K562 (cell line): ENCODE data around the gene PSMA5. TPM values are rescaled to one million over a fixed set of nuclear protein-coding genes. Genes with fewer than 3 reads are reported as not detected.

Experiments used
- CBFA2T2 ChIP-seq: fragments of 450-650 bp; conservative IDR thresholded peaks from 2 replicates; pipeline ENCODE4 v1.6.1; 2017; ENCODE audit warnings: mild to moderate bottlenecking
- CHD4 ChIP-seq: fragments of 200-600 bp; sonication (generic); IDR thresholded peaks from 3 replicates; pipeline ENCODE4 v1.6.1; 2012; ENCODE audit warnings: low read depth, mild to moderate bottlenecking, mixed read lengths, low read length, inconsistent platforms; ENCODE audit not compliant: insufficient read depth, insufficient replicate concordance, poor library complexity, severe bottlenecking
- FOXA1 ChIP-seq: fragments of 450-650 bp; IDR thresholded peaks from 2 replicates; pipeline ENCODE4 v1.6.1; 2016; ENCODE audit warnings: mild to moderate bottlenecking, borderline replicate concordance
- HNRNPLL ChIP-seq: fragments of 200-400 bp; formaldehyde crosslinking; IDR thresholded peaks from 2 replicates; pipeline ENCODE4 v1.6.1; 2017; ENCODE audit warnings: low read length, low read depth, mild to moderate bottlenecking; ENCODE audit not compliant: poor library complexity, severe bottlenecking
- KDM4B ChIP-seq, 2 experiments: fragments of 450-650 bp in 1 of 2; sonication (generic) in 1 of 2; IDR thresholded peaks; 2 replicates each; pipeline ENCODE4 v1.6.1; 2016 to 2017; ENCODE audit warnings: borderline replicate concordance in 2 of 2, antibody characterized with exemption in 1 of 2, low read depth in 1 of 2, mild to moderate bottlenecking in 1 of 2
- PURB ChIP-seq: sonication (generic); formaldehyde crosslinking; IDR thresholded peaks from 2 replicates; pipeline ENCODE4 v1.9.0; 2021; ENCODE audit warnings: low read depth, mild to moderate bottlenecking, missing genetic modification reagents
- SMAD4 ChIP-seq: fragments of 250-450 bp; sonication (Bioruptor Pico); conservative IDR thresholded peaks from 2 replicates; pipeline ENCODE4 v1.8.0; 2021; ENCODE audit warnings: inconsistent platforms, mild to moderate bottlenecking, moderate library complexity
- THAP7 ChIP-seq: fragments of 250-450 bp; sonication (Bioruptor Pico); IDR thresholded peaks from 2 replicates; pipeline ENCODE4 v1.5.0; 2021
- TSHZ1 ChIP-seq: fragments of 250-450 bp; sonication (Bioruptor Pico); IDR thresholded peaks from 2 replicates; pipeline ENCODE4 v1.4.0; 2020; ENCODE audit warnings: mild to moderate bottlenecking, moderate library complexity
- ZBTB7A ChIP-seq: IDR thresholded peaks from 2 replicates; pipeline ENCODE4 v1.6.1; 2011; ENCODE audit warnings: low read depth, mild to moderate bottlenecking, low read length, moderate library complexity, borderline replicate concordance; ENCODE audit not compliant: control insufficient read depth
- ZNF77 ChIP-seq: fragments of 250-450 bp; sonication (Bioruptor Pico); IDR thresholded peaks from 2 replicates; pipeline ENCODE4 v1.5.0; 2020
- polyA plus RNA-seq, 8 experiments: library from polyadenylated mRNA; depleted of rRNA in 4 of 8; stranded (reverse) in 5 of 8; unstranded in 3 of 8; fragments of >200 nt; fragmentation: Nextera tagmentation in 2 of 8; fragmentation: Illumina TruSeq in 1 of 8; extraction: Ambion mirVana in 2 of 8; extraction: Trizol in 1 of 8; gene quantifications; 2 replicates each; pipeline versions ENCODE4 v1.2.1 to v1.2.3, GENCODE V29; 2011 to 2014; ENCODE audit warnings: inconsistent platforms in 1 of 8, missing spikeins in 1 of 8
- total RNA-seq, 7 experiments: library from RNA; depleted of rRNA in 6 of 7; stranded (reverse); fragments of >200 nt in 6 of 7; fragmentation: Illumina TruSeq in 2 of 7; extraction: Trizol in 2 of 7; gene quantifications; 2 replicates each; pipeline versions ENCODE4 v1.2.1 to v1.2.3, GENCODE V29; 2011 to 2021; ENCODE audit warnings: low replicate concordance in 1 of 7
- TF ChIP-seq, protein P1 (sequence below): fragments of 450-650 bp; formaldehyde crosslinking; IDR thresholded peaks from 2 replicates; pipeline ENCODE4 v1.4.0; 2022; ENCODE audit warnings: missing genetic modification characterization
- TF ChIP-seq, protein P2 (sequence below): fragments of 450-650 bp; IDR thresholded peaks from 2 replicates; pipeline ENCODE4 v1.7.0; 2016; ENCODE audit warnings: borderline replicate concordance

The PSMA5 gene
- total and polyA plus RNA-seq, 9 of the 15 experiments (the other 6 are each of a cell fraction or from before 2014, with no cell fraction given), result 82.6 to 542 (median 287) TPM

- TF ChIP-seq PURB (CRISPR knock-in tag), result no peak
- TF ChIP-seq, protein P1, sequence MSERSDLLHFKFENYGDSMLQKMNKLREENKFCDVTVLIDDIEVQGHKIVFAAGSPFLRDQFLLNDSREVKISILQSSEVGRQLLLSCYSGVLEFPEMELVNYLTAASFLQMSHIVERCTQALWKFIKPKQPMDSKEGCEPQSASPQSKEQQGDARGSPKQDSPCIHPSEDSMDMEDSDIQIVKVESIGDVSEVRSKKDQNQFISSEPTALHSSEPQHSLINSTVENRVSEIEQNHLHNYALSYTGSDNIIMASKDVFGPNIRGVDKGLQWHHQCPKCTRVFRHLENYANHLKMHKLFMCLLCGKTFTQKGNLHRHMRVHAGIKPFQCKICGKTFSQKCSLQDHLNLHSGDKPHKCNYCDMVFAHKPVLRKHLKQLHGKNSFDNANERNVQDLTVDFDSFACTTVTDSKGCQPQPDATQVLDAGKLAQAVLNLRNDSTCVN (CRISPR knock-in tag), result no peak
- TF ChIP-seq, protein P2, sequence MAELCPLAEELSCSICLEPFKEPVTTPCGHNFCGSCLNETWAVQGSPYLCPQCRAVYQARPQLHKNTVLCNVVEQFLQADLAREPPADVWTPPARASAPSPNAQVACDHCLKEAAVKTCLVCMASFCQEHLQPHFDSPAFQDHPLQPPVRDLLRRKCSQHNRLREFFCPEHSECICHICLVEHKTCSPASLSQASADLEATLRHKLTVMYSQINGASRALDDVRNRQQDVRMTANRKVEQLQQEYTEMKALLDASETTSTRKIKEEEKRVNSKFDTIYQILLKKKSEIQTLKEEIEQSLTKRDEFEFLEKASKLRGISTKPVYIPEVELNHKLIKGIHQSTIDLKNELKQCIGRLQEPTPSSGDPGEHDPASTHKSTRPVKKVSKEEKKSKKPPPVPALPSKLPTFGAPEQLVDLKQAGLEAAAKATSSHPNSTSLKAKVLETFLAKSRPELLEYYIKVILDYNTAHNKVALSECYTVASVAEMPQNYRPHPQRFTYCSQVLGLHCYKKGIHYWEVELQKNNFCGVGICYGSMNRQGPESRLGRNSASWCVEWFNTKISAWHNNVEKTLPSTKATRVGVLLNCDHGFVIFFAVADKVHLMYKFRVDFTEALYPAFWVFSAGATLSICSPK, result no peak
- TF ChIP-seq CBFA2T2, result no peak
- TF ChIP-seq SMAD4 (CRISPR knock-in tag), result peak; percentile 79; the same call in 1 of the 2 replicates
- no peak for TF ChIP-seq KDM4B (IDR thresholded peaks at IDR 0.05; ENCODE audit: borderline replicate concordance in 2 of 2, low read depth in 1 of 2)
- TF ChIP-seq CHD4, result no peak
- no peak for TF ChIP-seq THAP7
- peak; percentile 86; the same call in 1 of the 2 replicates for TF ChIP-seq ZBTB7A
- 0 out of 2 replicates have a peak, but pooled peaks have one; percentile 17 for TF ChIP-seq TSHZ1 (CRISPR knock-in tag)
- no peak for TF ChIP-seq FOXA1
- no peak for TF ChIP-seq ZNF77 (CRISPR knock-in tag)
- no peak for TF ChIP-seq HNRNPLL
These were observed 28.5 kb downstream of the PSMA5 start, which contains the start of gene SORT1 (continued) for GRCh38 chr1:109397581-109398342.
